ENCODE data around the gene TAF1B.
"Not testable (repeated sequence)": the region's sequence is repeated elsewhere in the genome, so short reads cannot be mapped to it uniquely, and the experiment has no call there.

The TAF1B gene

GRCh38 chr2:9832586-9832985 lies 10.7 kb upstream of the TAF1B start:
- DNase-seq, result no peak

- DNase-seq, result not testable (repeated sequence)
Observed at GRCh38 chr2:9835068-9835467, 8.2 kb upstream of the TAF1B start.

- DNase-seq, result no peak
Observed at GRCh38 chr2:9836074-9836473, 7.2 kb upstream of the TAF1B start.

- DNase-seq, result no peak
Observed at GRCh38 chr2:9836517-9836916, 6.8 kb upstream of the TAF1B start.

- no peak for DNase-seq
Observed at GRCh38 chr2:9837451-9837850, 5.8 kb upstream of the TAF1B start.

GRCh38 chr2:9838391-9838790 lies 4.9 kb upstream of the TAF1B start:
- no peak for DNase-seq

GRCh38 chr2:9842487-9843228 lies 616 bp upstream of the TAF1B start:
- no peak for DNase-seq

- DNase-seq, result no peak
Observed at GRCh38 chr2:9844036-9844483, 786 bp downstream of the TAF1B start.

- DNase-seq, result no peak
Observed at GRCh38 chr2:9844576-9844975, 1.3 kb downstream of the TAF1B start.

GRCh38 chr2:9846554-9846953 lies 3.3 kb downstream of the TAF1B start:
- DNase-seq, result no peak

- no peak for DNase-seq
Observed at GRCh38 chr2:9847140-9847539, 3.9 kb downstream of the TAF1B start.

GRCh38 chr2:9852881-9853280 lies 9.6 kb downstream of the TAF1B start:
- no peak for DNase-seq

- DNase-seq, result no peak
Observed at GRCh38 chr2:9857814-9858729, 14.8 kb downstream of the TAF1B start.

GRCh38 chr2:9858730-9859068 lies 15.4 kb downstream of the TAF1B start:
- no peak for DNase-seq

- not testable (repeated sequence) for DNase-seq
Observed at GRCh38 chr2:9860922-9861580, 17.8 kb downstream of the TAF1B start.

GRCh38 chr2:9867881-9868280 lies 24.6 kb downstream of the TAF1B start:
- DNase-seq, result no peak

- no peak for DNase-seq
Observed at GRCh38 chr2:9873337-9873736, 30.1 kb downstream of the TAF1B start.

- no peak for DNase-seq
Observed at GRCh38 chr2:9877026-9877425, 33.8 kb downstream of the TAF1B start.

- no peak for DNase-seq
Observed at GRCh38 chr2:9877726-9878125, 34.5 kb downstream of the TAF1B start.

GRCh38 chr2:9879455-9880194 lies 36.4 kb downstream of the TAF1B start:
- no peak for DNase-seq

GRCh38 chr2:9883897-9884296 lies 40.6 kb downstream of the TAF1B start:
- DNase-seq, result no peak

- DNase-seq, result no peak
Observed at GRCh38 chr2:9884436-9884835, 41.2 kb downstream of the TAF1B start.

Measured in T1000 (cell line).